ENCODE data around the gene ENTPD1.

The ENTPD1 gene

DNA sequence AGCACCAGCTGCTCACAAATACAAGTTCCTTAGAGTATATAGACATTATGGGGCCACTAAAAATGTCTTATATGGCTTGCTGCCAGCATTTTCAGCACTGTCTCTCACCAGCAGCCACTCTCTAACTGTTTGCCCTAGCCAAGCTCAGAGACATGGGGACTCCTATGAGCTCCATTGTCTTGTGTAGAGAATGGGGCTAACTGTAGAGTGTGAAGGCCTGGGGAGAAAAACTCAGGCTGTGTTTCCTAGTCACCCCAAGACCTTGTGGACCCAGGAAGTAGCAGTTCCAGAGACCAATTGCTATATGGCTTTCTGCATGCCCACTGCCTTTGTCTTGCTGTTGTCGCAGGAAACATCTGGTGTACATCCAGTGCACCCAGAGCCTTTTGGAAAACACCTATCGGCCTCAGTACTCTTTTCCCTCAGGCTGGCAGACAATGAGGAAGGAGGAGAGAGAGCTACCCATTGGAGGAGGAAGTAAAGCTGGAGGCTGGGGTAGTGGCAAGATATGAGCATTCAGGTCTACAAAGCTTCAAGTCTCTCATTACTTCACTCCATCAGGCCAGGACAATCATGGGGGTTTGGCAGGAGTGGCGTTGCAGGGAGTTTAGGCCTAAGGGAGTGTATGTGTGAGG, 28.4 kb downstream of the ENTPD1 start:
- H3K9me3 Mint-ChIP-seq: no peaks in the 10 kb centered on the region
- H3K4me1 Mint-ChIP-seq: peaks cover 53% of the 10 kb centered on the region
- peak overlapping the region; percentile 64 for H3K27ac Mint-ChIP-seq
- H3K36me3 Mint-ChIP-seq: peaks cover 15% of the 10 kb centered on the region
- peak overlapping the region; percentile 23 for H3K4me3 Mint-ChIP-seq
- DNase-seq (ENCODE audit: low spot score in 2 of 2): no peak
- peak; percentile 51 for ATAC-seq

DNA sequence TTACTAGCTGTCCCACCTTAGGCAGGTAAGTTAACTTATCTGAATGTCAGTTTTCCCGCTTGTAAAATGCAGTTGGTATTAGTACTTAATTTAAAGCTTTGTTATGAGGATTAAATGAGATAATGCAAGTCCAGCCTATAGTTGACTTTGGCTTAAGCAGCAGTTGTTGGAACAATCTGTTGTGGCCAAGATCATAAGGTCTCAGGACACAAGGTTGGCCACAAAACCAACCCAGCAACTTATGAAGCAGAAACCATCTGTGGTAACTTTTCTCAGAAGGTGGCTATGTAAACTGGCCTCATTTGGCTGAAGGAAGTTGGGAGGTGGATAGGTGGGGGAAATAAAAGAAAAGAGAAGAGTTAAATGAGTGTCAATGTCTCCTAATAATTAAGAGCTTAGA, 29.4 kb downstream of the ENTPD1 start:
- Mint-ChIP-seq H3K4me3 (peak overlapping the region; percentile 9), H3K9me3 (no peaks in the 10 kb centered on the region), H3K36me3 (peaks cover 22% of the 10 kb centered on the region), H3K27ac (peak overlapping the region; percentile 64), H3K4me1 (peaks cover 59% of the 10 kb centered on the region)
- no peak for DNase-seq (ENCODE audit: low spot score in 2 of 2)
- peak; percentile 14 for ATAC-seq

- Mint-ChIP-seq H3K9me3 (no peaks in the 10 kb centered on the region), H3K36me3 (peaks cover 22% of the 10 kb centered on the region), H3K4me3 (peak overlapping the region; percentile 9), H3K27ac (peak overlapping the region; percentile 64), H3K4me1 (peaks cover 65% of the 10 kb centered on the region)
- no peak for DNase-seq (ENCODE audit: low spot score in 2 of 2)
- no peak for ATAC-seq
These were observed 30.1 kb downstream of the ENTPD1 start for GRCh38 chr10:95785942-95786669.

- DNase-seq (ENCODE audit: low spot score in 2 of 2) (no peak), ATAC-seq (no peak)
- Mint-ChIP-seq H3K4me1 (peaks cover 78% of the 10 kb centered on the region), H3K4me3 (no peak overlapping the region), H3K9me3 (no peaks in the 10 kb centered on the region), H3K36me3 (peaks cover 22% of the 10 kb centered on the region), H3K27ac (peak overlapping the region; percentile 21)
These were observed 31.5 kb downstream of the ENTPD1 start for GRCh38 chr10:95787447-95787846.

GRCh38 chr10:95788830-95789229, 32.9 kb downstream of the ENTPD1 start:
- Mint-ChIP-seq H3K36me3 (peaks cover 27% of the 10 kb centered on the region), H3K9me3 (no peaks in the 10 kb centered on the region), H3K27ac (no peak overlapping the region), H3K4me3 (no peak overlapping the region), H3K4me1 (peaks cover 80% of the 10 kb centered on the region)
- no peak for DNase-seq (ENCODE audit: low spot score in 2 of 2)
- no peak for ATAC-seq

DNA sequence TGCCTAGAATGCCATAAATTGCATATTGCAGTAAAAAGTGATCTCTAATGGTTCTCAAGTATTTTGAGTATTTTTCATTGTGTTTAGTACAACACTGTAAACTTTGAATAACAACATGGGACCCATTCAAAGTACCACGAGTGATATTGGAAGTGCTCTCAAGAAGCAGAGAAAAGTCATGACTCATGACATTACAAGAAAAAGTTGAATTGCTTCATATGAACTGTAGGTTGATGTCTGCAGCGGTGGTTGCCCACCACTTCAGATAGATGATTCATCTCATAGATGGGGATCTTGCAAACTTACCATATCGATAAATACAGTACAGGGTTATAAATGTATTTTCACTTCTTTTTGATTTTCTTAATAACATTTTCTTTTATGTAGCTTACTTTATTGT, 33.9 kb downstream of the ENTPD1 start:
- Mint-ChIP-seq H3K9me3 (no peaks in the 10 kb centered on the region), H3K4me1 (peaks cover 80% of the 10 kb centered on the region), H3K27ac (peak overlapping the region; percentile 82), H3K4me3 (peak overlapping the region; percentile 33), H3K36me3 (peaks cover 28% of the 10 kb centered on the region)
- ATAC-seq (peak; percentile 92), DNase-seq (ENCODE audit: low spot score in 2 of 2) (no peak)

DNA sequence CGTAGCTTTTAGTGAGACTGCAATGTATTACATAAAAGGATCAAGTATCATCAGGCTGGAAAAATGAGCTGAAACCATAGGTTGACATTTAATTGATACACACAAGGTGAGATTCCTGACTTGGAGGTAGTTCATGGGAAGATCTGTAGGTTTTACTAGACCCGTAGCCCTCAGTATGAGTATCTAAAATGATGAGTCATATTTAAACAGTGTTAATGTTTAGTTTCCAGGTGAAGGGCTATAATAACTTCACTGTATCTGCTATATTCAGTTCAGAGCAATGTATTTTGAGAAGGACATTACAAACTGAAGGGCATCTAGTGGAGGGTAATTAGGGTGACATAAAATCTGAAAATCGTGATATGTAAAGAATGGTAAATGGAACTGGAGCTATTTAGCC, 35.0 kb downstream of the ENTPD1 start:
- H3K4me1 Mint-ChIP-seq: peaks cover 78% of the 10 kb centered on the region

DNA sequence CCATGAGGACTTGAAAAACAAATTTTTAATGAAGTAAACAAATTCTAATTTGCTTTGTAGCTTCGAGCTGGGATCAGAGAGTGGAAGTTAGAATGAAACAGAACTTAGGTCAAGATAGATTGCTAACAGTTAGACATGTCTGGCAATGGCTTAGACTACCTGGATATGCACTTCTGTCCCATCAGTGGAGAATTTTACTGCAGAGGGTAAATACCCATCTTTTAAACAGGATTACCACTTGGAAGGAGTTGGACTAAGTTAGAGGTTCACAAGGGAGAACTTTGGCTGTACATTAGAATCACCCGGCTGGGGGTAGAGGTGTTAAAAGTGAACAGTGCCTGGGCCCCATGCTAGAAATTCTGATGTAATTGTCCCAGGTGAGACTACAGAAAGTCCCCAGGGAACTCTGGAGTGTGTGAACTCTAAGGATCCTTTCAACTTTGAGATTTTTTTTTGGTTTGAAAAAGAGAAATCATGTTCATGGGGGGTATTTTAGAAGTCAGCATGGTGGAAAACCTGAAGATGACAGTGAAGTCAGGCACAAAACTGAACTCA, 35.5 kb downstream of the ENTPD1 start:
- DNase-seq (ENCODE audit: low spot score in 2 of 2): no peak
- H3K9me3 Mint-ChIP-seq: no peaks in the 10 kb centered on the region
- peak overlapping the region; percentile 87 for H3K27ac Mint-ChIP-seq
- no peak for ATAC-seq
- peaks cover 23% of the 10 kb centered on the region for H3K36me3 Mint-ChIP-seq
- peaks cover 78% of the 10 kb centered on the region for H3K4me1 Mint-ChIP-seq
- H3K4me3 Mint-ChIP-seq: peak overlapping the region; percentile 44

More for the DNA sequence above, 35.0 kb downstream of the ENTPD1 start:
- ATAC-seq: peak; percentile 58
- Mint-ChIP-seq H3K4me3 (peak overlapping the region; percentile 44), H3K36me3 (peaks cover 27% of the 10 kb centered on the region), H3K9me3 (no peaks in the 10 kb centered on the region), H3K27ac (peak overlapping the region; percentile 87)
- no peak for DNase-seq (ENCODE audit: low spot score in 2 of 2)

DNA sequence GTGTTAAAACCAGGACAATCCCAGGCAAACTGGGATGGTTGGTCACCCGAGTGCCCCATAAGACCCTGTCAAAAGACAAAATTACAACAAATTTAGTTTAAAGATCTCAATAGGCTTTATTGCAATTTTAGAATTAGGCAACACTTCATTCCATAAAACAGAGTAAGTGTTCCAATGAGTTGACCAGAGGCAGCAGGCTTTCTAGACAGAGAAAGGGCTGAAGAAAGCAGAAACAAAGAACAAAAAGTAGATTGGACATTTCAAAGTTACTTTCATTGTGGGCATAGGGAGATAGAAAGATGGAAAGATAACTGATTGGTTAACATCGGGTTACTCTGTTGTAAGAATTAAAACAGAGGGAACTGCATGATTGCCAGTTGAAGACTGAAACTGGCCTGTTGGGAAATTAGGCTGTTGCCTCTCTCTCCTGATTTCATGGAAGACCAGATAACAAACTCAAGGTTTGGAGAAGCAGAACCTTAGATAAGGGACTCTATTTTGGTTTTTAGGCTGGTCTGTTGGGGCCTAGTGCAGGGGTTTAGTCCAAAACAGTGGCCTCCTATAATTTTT, 36.3 kb downstream of the ENTPD1 start:
- peak overlapping the region; percentile 44 for H3K4me3 Mint-ChIP-seq
- DNase-seq (ENCODE audit: low spot score in 2 of 2): no peak
- no peaks in the 10 kb centered on the region for H3K9me3 Mint-ChIP-seq
- ATAC-seq: no peak
- H3K36me3 Mint-ChIP-seq: peaks cover 23% of the 10 kb centered on the region
- H3K27ac Mint-ChIP-seq: peak overlapping the region; percentile 87
- peaks cover 78% of the 10 kb centered on the region for H3K4me1 Mint-ChIP-seq

GRCh38 chr10:95792874-95793285, 36.9 kb downstream of the ENTPD1 start:
- ATAC-seq: no peak
- peaks cover 78% of the 10 kb centered on the region for H3K4me1 Mint-ChIP-seq
- peak overlapping the region; percentile 87 for H3K27ac Mint-ChIP-seq
- H3K4me3 Mint-ChIP-seq: peak overlapping the region; percentile 44
- H3K9me3 Mint-ChIP-seq: no peaks in the 10 kb centered on the region
- peaks cover 23% of the 10 kb centered on the region for H3K36me3 Mint-ChIP-seq
- no peak for DNase-seq (ENCODE audit: low spot score in 2 of 2)

- peak overlapping the region; percentile 44 for H3K4me3 Mint-ChIP-seq
- DNase-seq (ENCODE audit: low spot score in 2 of 2) (no peak), ATAC-seq (peak; percentile 67)
- H3K27ac Mint-ChIP-seq: peak overlapping the region; percentile 87
- peaks cover 19% of the 10 kb centered on the region for H3K36me3 Mint-ChIP-seq
- no peaks in the 10 kb centered on the region for H3K9me3 Mint-ChIP-seq
- peaks cover 82% of the 10 kb centered on the region for H3K4me1 Mint-ChIP-seq
These were observed 37.6 kb downstream of the ENTPD1 start for GRCh38 chr10:95793401-95794045.

DNA sequence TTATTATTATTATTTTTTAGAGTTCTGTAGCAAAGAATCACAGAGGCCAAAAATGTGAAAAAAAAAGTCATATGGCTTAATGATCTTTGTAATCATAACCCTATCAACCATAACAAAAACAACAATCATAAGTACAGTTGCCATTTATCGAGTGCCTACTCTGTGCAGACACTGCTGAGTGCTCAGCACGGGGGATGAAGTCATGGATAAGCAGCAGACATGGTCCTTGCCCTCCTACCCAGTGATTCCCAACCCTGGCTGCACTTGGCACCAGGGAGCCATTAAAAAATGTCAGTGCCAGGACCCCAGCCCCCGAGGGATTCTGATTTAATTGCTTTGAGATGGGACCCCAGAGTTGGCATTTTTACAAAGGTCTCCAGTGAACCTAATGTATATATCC, 38.2 kb downstream of the ENTPD1 start:
- peaks cover 78% of the 10 kb centered on the region for H3K4me1 Mint-ChIP-seq
- DNase-seq (ENCODE audit: low spot score in 2 of 2) (no peak), ATAC-seq (no peak)
- no peaks in the 10 kb centered on the region for H3K9me3 Mint-ChIP-seq
- peak overlapping the region; percentile 7 for H3K27ac Mint-ChIP-seq
- H3K4me3 Mint-ChIP-seq: no peak overlapping the region
- peaks cover 13% of the 10 kb centered on the region for H3K36me3 Mint-ChIP-seq

DNA sequence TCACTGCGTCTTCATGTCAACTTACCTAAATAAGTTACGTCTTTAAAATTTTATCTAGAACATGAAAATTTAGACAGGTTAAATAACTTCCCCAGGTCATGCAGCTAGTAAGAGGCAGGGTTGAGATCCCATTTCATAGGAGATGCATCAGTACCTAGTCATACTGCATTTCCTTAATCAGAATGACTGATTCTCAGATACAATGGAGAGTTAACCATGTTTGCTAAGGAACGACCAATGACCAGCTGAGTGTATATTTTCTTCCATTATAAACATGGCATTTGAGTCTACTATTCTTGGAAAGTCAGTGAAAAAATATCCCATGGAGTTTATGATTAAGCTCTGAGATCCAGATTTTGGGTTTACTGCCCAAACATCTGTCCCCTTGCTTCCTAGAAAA, 39.6 kb downstream of the ENTPD1 start:
- H3K27ac Mint-ChIP-seq: peak overlapping the region; percentile 48
- no peaks in the 10 kb centered on the region for H3K9me3 Mint-ChIP-seq
- DNase-seq (ENCODE audit: low spot score in 2 of 2) (no peak), ATAC-seq (peak; percentile 41)
- peaks cover 84% of the 10 kb centered on the region for H3K4me1 Mint-ChIP-seq
- H3K36me3 Mint-ChIP-seq: peaks cover 6% of the 10 kb centered on the region
- no peak overlapping the region for H3K4me3 Mint-ChIP-seq

- Mint-ChIP-seq H3K27ac (peak overlapping the region; percentile 48), H3K9me3 (no peaks in the 10 kb centered on the region), H3K36me3 (peaks cover 6% of the 10 kb centered on the region), H3K4me3 (no peak overlapping the region), H3K4me1 (peaks cover 75% of the 10 kb centered on the region)
- DNase-seq (ENCODE audit: low spot score in 2 of 2) (no peak), ATAC-seq (peak; percentile 88)
These were observed 40.5 kb downstream of the ENTPD1 start for GRCh38 chr10:95796504-95796903.
